ENCODE measurements around the gene NRM. TPM values are rescaled to one million over a fixed set of nuclear protein-coding genes. Genes with fewer than 3 reads are reported as not detected.

The NRM gene
- total RNA-seq, 1 donor from 2014 or later = 4.3 TPM

GRCh38 chr6:30691208-30691847 lies 544 bp upstream of the NRM start:
- no peak for DNase-seq (ENCODE audit: low spot score)
- intact Hi-C loops (cut with DNase I) = no loop called here

GRCh38 chr6:30689985-30690384 lies 799 bp downstream of the NRM start:
- intact Hi-C loops (cut with DNase I) = loop anchor here (5.0 kb wide), 1 partner anchor 73 kb away; the partner anchor contains the start of genes MRPS18B and PPP1R10
- DNase-seq (ENCODE audit: low spot score) = no peak

- no peak for DNase-seq (ENCODE audit: low spot score)
- intact Hi-C loops (cut with DNase I) = loop anchor here (5.0 kb wide), 1 partner anchor 72 kb away; the partner anchor contains the start of genes MRPS18B and PPP1R10
These were observed 1.5 kb downstream of the NRM start for GRCh38 chr6:30689022-30689865.

- DNase-seq (ENCODE audit: low spot score) = no peak
- intact Hi-C loops (cut with DNase I) = loop anchor here (5.0 kb wide), 1 partner anchor 71 kb away; the partner anchor contains the start of genes MRPS18B and PPP1R10
These were observed 2.2 kb downstream of the NRM start for GRCh38 chr6:30688569-30688968.

GRCh38 chr6:30687659-30688431 lies 2.9 kb downstream of the NRM start:
- DNase-seq (ENCODE audit: low spot score) = no peak
- intact Hi-C loops (cut with DNase I) = loop anchor here (1.0 to 5.0 kb wide), 4 partner anchors 29 to 71 kb away; partner anchors contain the start of genes FLOT1, MDC1, MRPS18B and PPP1R10

GRCh38 chr6:30686908-30687658 lies 3.7 kb downstream of the NRM start:
- peak; percentile 99 for DNase-seq (ENCODE audit: low spot score)
- intact Hi-C loops (cut with DNase I) = loop anchor here (1.0 to 5.0 kb wide), 4 partner anchors 30 to 70 kb away; partner anchors contain the start of genes FLOT1, MDC1, MRPS18B and PPP1R10

GRCh38 chr6:30686009-30686907 lies 4.5 kb downstream of the NRM start, which contains the start of gene PPP1R18:
PPP1R18 (minus strand) TSS chr6:30686645; CDS start chr6:30686018, 627 bp downstream.
- DNase-seq (ENCODE audit: low spot score) = peak; percentile 96
- intact Hi-C loops (cut with DNase I) = loop anchor here (2.0 to 5.0 kb wide), 2 partner anchors 57 to 69 kb away; partner anchors contain the start of genes FLOT1, MRPS18B and PPP1R10

- intact Hi-C loops (cut with DNase I) = loop anchor here (2.0 to 5.0 kb wide), 2 partner anchors 57 to 68 kb away; partner anchors contain the start of genes FLOT1, MRPS18B and PPP1R10
- peak; percentile 78 for DNase-seq (ENCODE audit: low spot score)
These were observed 5.4 kb downstream of the NRM start for GRCh38 chr6:30685157-30686008.

GRCh38 chr6:30684386-30685156 lies 6.2 kb downstream of the NRM start:
- peak; percentile 90 for DNase-seq (ENCODE audit: low spot score)
- intact Hi-C loops (cut with DNase I) = loop anchor here (5.0 kb wide), 2 partner anchors 67 to 143 kb away; partner anchors contain the start of genes MRPS18B and PPP1R10

GRCh38 chr6:30683980-30684338 lies 6.8 kb downstream of the NRM start:
- intact Hi-C loops (cut with DNase I) = loop anchor here (5.0 kb wide), 1 partner anchor 143 kb away; no protein-coding TSS in a partner anchor
- no peak for DNase-seq (ENCODE audit: low spot score)

GRCh38 chr6:30683183-30683979 lies 7.4 kb downstream of the NRM start:
- no peak for DNase-seq (ENCODE audit: low spot score)
- intact Hi-C loops (cut with DNase I) = loop anchor here (5.0 kb wide), 1 partner anchor 144 kb away; no protein-coding TSS in a partner anchor

GRCh38 chr6:30682143-30683117 lies 8.4 kb downstream of the NRM start:
- intact Hi-C loops (cut with DNase I) = loop anchor here (1.0 to 5.0 kb wide), 2 partner anchors 35 to 145 kb away; partner anchors contain the start of gene MDC1
- peak; percentile 96 for DNase-seq (ENCODE audit: low spot score)

GRCh38 chr6:30681766-30682142 lies 9.0 kb downstream of the NRM start:
- no peak for DNase-seq (ENCODE audit: low spot score)
- intact Hi-C loops (cut with DNase I) = loop anchor here (1.0 to 5.0 kb wide), 2 partner anchors 36 to 146 kb away; partner anchors contain the start of gene MDC1
